HEK293 (cell line): ENCODE results near the gene PCBD1.

ENCODE experiments used
- HIC1 ChIP-seq: fragments of 450-650 bp; formaldehyde crosslinking; IDR thresholded peaks from 2 replicates; pipeline ENCODE4 v1.5.1; 2016; ENCODE audit warnings: missing biosample characterization, missing genetic modification characterization
- HOXC10 ChIP-seq: sonication (generic); formaldehyde crosslinking; IDR thresholded peaks from 2 replicates; pipeline ENCODE4 v1.8.1; 2023; ENCODE audit warnings: mild to moderate bottlenecking, missing genetic modification reagents
- IKZF3 ChIP-seq: fragments of 450-650 bp; IDR thresholded peaks from 2 replicates; pipeline ENCODE4 v1.5.0; 2018; ENCODE audit warnings: missing biosample characterization, mild to moderate bottlenecking, missing genetic modification characterization, moderate library complexity
- REST ChIP-seq: fragments of 450-650 bp; formaldehyde crosslinking; IDR thresholded peaks from 2 replicates; pipeline ENCODE4 v1.5.1; 2016; ENCODE audit warnings: missing biosample characterization, missing genetic modification characterization
- SCRT1 ChIP-seq: fragments of 450-650 bp; formaldehyde crosslinking; IDR thresholded peaks from 2 replicates; pipeline ENCODE4 v1.5.1; 2016; ENCODE audit warnings: missing biosample characterization, missing genetic modification characterization, borderline replicate concordance
- TSHZ1 ChIP-seq: fragments of 450-650 bp; formaldehyde crosslinking; IDR thresholded peaks from 2 replicates; pipeline ENCODE4 v1.5.1; 2016; ENCODE audit warnings: missing biosample characterization, missing genetic modification characterization, borderline replicate concordance
- ZNF114 ChIP-seq: fragments of 450-650 bp; formaldehyde crosslinking; IDR thresholded peaks from 2 replicates; pipeline ENCODE4 v1.5.0; 2017; ENCODE audit warnings: missing biosample characterization, missing genetic modification characterization
- ZNF140 ChIP-seq: fragments of 450-650 bp; formaldehyde crosslinking; IDR thresholded peaks from 2 replicates; pipeline ENCODE4 v1.5.1; 2016; ENCODE audit warnings: missing biosample characterization, missing genetic modification characterization
- ZNF155 ChIP-seq: fragments of 450-650 bp; formaldehyde crosslinking; IDR thresholded peaks from 2 replicates; pipeline ENCODE4 v1.5.1; 2016; ENCODE audit warnings: missing biosample characterization, missing genetic modification characterization
- ZNF202 ChIP-seq: fragments of 450-650 bp; formaldehyde crosslinking; IDR thresholded peaks from 2 replicates; pipeline ENCODE4 v1.5.1; 2016; ENCODE audit warnings: missing biosample characterization, missing genetic modification characterization, borderline replicate concordance
- ZNF223 ChIP-seq: fragments of 450-650 bp; formaldehyde crosslinking; IDR thresholded peaks from 2 replicates; pipeline ENCODE4 v1.5.1; 2016; ENCODE audit warnings: missing biosample characterization, missing genetic modification characterization
- ZNF23 ChIP-seq: fragments of 450-650 bp; formaldehyde crosslinking; IDR thresholded peaks from 2 replicates; pipeline ENCODE4 v1.5.1; 2016; ENCODE audit warnings: missing biosample characterization, missing genetic modification characterization, borderline replicate concordance
- ZNF274 ChIP-seq, 2 experiments: fragments of 200-500 bp in 1 of 2; fragments of 450-650 bp in 1 of 2; sonication (Bioruptor generic) in 1 of 2; formaldehyde crosslinking in 1 of 2; IDR thresholded peaks; 2 replicates each; pipeline versions ENCODE4 v1.5.1 to v1.6.1; 2014 to 2016; ENCODE audit warnings: borderline replicate concordance in 1 of 2, inconsistent platforms in 1 of 2, low read length in 1 of 2, missing biosample characterization in 1 of 2, missing genetic modification characterization in 1 of 2
- ZNF366 ChIP-seq: fragments of 450-650 bp; formaldehyde crosslinking; conservative IDR thresholded peaks from 2 replicates; pipeline ENCODE4 v1.5.1; 2016; ENCODE audit warnings: missing biosample characterization, missing genetic modification characterization
- ZNF394 ChIP-seq: fragments of 450-650 bp; formaldehyde crosslinking; IDR thresholded peaks from 2 replicates; pipeline ENCODE4 v1.5.1; 2016; ENCODE audit warnings: missing biosample characterization, missing genetic modification characterization, mild to moderate bottlenecking, moderate library complexity, borderline replicate concordance
- ZNF423 ChIP-seq: fragments of 450-650 bp; formaldehyde crosslinking; IDR thresholded peaks from 2 replicates; pipeline ENCODE4 v1.5.1; 2016; ENCODE audit warnings: missing biosample characterization, missing genetic modification characterization
- ZNF48 ChIP-seq: fragments of 450-650 bp; formaldehyde crosslinking; IDR thresholded peaks from 2 replicates; pipeline ENCODE4 v1.5.1; 2016; ENCODE audit warnings: missing biosample characterization, missing genetic modification characterization
- ZNF501 ChIP-seq: fragments of 450-650 bp; formaldehyde crosslinking; IDR thresholded peaks from 2 replicates; pipeline ENCODE4 v1.5.1; 2016; ENCODE audit warnings: missing biosample characterization, missing genetic modification characterization
- ZNF514 ChIP-seq: fragments of 450-650 bp; formaldehyde crosslinking; IDR thresholded peaks from 2 replicates; pipeline ENCODE4 v1.5.1; 2016; ENCODE audit warnings: missing biosample characterization, missing genetic modification characterization
- ZNF521 ChIP-seq: fragments of 450-650 bp; formaldehyde crosslinking; IDR thresholded peaks from 2 replicates; pipeline ENCODE4 v1.5.1; 2017; ENCODE audit warnings: missing biosample characterization, mild to moderate bottlenecking, missing genetic modification characterization
- ZNF529 ChIP-seq: fragments of 450-650 bp; formaldehyde crosslinking; IDR thresholded peaks from 2 replicates; pipeline ENCODE4 v1.5.1; 2017; ENCODE audit warnings: missing genetic modification characterization, missing biosample characterization; ENCODE audit not compliant: insufficient replicate concordance
- ZNF580 ChIP-seq: fragments of 450-650 bp; formaldehyde crosslinking; IDR thresholded peaks from 2 replicates; pipeline ENCODE4 v1.5.1; 2016; ENCODE audit warnings: missing biosample characterization, missing genetic modification characterization
- ZNF610 ChIP-seq: fragments of 450-650 bp; formaldehyde crosslinking; IDR thresholded peaks from 2 replicates; pipeline ENCODE4 v1.5.1; 2016; ENCODE audit warnings: missing biosample characterization, missing genetic modification characterization, borderline replicate concordance
- ZNF654 ChIP-seq: fragments of 450-650 bp; formaldehyde crosslinking; IDR thresholded peaks from 2 replicates; pipeline ENCODE4 v1.5.1; 2016; ENCODE audit warnings: low read depth, missing biosample characterization, missing genetic modification characterization
- ZNF658 ChIP-seq: fragments of 450-650 bp; formaldehyde crosslinking; IDR thresholded peaks from 2 replicates; pipeline ENCODE4; 2016; ENCODE audit warnings: missing biosample characterization, missing genetic modification characterization
- ZNF768 ChIP-seq: fragments of 450-650 bp; formaldehyde crosslinking; IDR thresholded peaks from 2 replicates; pipeline ENCODE4 v1.5.1; 2018; ENCODE audit warnings: missing biosample characterization, mild to moderate bottlenecking, missing genetic modification characterization
- ZNF785 ChIP-seq: fragments of 450-650 bp; formaldehyde crosslinking; IDR thresholded peaks from 2 replicates; pipeline ENCODE4 v1.5.1; 2016; ENCODE audit warnings: missing biosample characterization, missing genetic modification characterization
- ZNF830 ChIP-seq: fragments of 450-650 bp; IDR thresholded peaks from 2 replicates; pipeline ENCODE4 v1.5.0; 2018; ENCODE audit warnings: missing biosample characterization, missing genetic modification characterization, low read depth, mild to moderate bottlenecking, moderate library complexity
- ZSCAN16 ChIP-seq: fragments of 450-650 bp; formaldehyde crosslinking; IDR thresholded peaks from 2 replicates; pipeline ENCODE4 v1.5.1; 2016; ENCODE audit warnings: missing biosample characterization, missing genetic modification characterization
- ZSCAN23 ChIP-seq: fragments of 450-650 bp; formaldehyde crosslinking; IDR thresholded peaks from 2 replicates; pipeline ENCODE4 v1.5.1; 2016; ENCODE audit warnings: missing biosample characterization, missing genetic modification characterization

The PCBD1 gene

GRCh38 chr10:70887804-70888800 lies at the start of gene PCBD1 (continued):
- TF ChIP-seq ZNF785 (no peak), ZNF423 (no peak), TSHZ1 (no peak), ZNF610 (tag by site-specific recombination) (no peak), ZNF155 (tag by site-specific recombination) (no peak), ZNF658 (no peak), ZSCAN16 (tag by site-specific recombination) (no peak), ZSCAN23 (tag by site-specific recombination) (no peak), ZNF768 (tag by site-specific recombination) (no peak), ZNF274 (IDR thresholded peaks at IDR 0.05; ENCODE audit: low read length) (no peak), ZNF274 (tag by site-specific recombination; IDR thresholded peaks at IDR 0.05; ENCODE audit: borderline replicate concordance) (no peak), ZNF114 (tag by site-specific recombination) (no peak), ZNF48 (no peak), ZNF23 (no peak), ZNF202 (tag by site-specific recombination) (no peak), ZNF529 (tag by site-specific recombination) (no peak), ZNF830 (no peak), ZNF394 (tag by site-specific recombination) (peak; percentile 48; the same call in 1 of the 2 replicates), HOXC10 (CRISPR knock-in tag) (no peak), ZNF521 (tag by site-specific recombination) (no peak), ZNF366 (tag by site-specific recombination) (no peak), ZNF514 (tag by site-specific recombination) (no peak), ZNF140 (no peak), ZNF654 (no peak), REST (tag by site-specific recombination) (no peak), SCRT1 (tag by site-specific recombination) (no peak), ZNF223 (tag by site-specific recombination) (no peak), ZNF501 (peak; percentile 77), ZNF580 (tag by site-specific recombination) (no peak), IKZF3 (tag by site-specific recombination) (peak; percentile 7; the same call in 1 of the 2 replicates), HIC1 (tag by site-specific recombination) (peak; percentile 94)
